H9 (cell line): ENCODE data around the gene TMEM164. TPM values are rescaled to one million over a fixed set of nuclear protein-coding genes. Genes with fewer than 3 reads are reported as not detected.

Experiments
- DNase-seq: peaks from one replicate; pipeline ENCODE4 v3.0.0-alpha.2; 2017
- H2AFZ ChIP-seq: one replicate; pipeline ENCODE4 v1.6.1; 2013; ENCODE audit warnings: mild to moderate bottlenecking, low read length, control low read depth, moderate library complexity
- H2AK5ac ChIP-seq: 2 replicates; pipeline ENCODE4 v1.6.1; 2013; ENCODE audit warnings: low read length, control low read depth, mixed read lengths; ENCODE audit not compliant: insufficient read length
- H2BK120ac ChIP-seq: one replicate; pipeline ENCODE4 v1.6.1; 2013; ENCODE audit warnings: low read depth, mild to moderate bottlenecking, low read length, control low read depth, inconsistent platforms; ENCODE audit not compliant: poor library complexity, severe bottlenecking
- H2BK12ac ChIP-seq: 2 replicates; pipeline ENCODE4 v1.6.1; 2013; ENCODE audit warnings: low read length, control low read depth, mixed read lengths, low read depth; ENCODE audit not compliant: insufficient read length
- H2BK15ac ChIP-seq: 2 replicates; pipeline ENCODE4 v1.6.1; 2013; ENCODE audit warnings: low read depth, low read length, control low read depth
- H2BK20ac ChIP-seq: one replicate; pipeline ENCODE4 v1.6.1; 2013; ENCODE audit warnings: low read depth, mild to moderate bottlenecking, low read length, control low read depth, inconsistent platforms; ENCODE audit not compliant: poor library complexity, severe bottlenecking
- H2BK5ac ChIP-seq: 2 replicates; pipeline ENCODE4 v1.6.1; 2013; ENCODE audit warnings: low read length, control low read depth, mixed read lengths; ENCODE audit not compliant: insufficient read length
- H3K14ac ChIP-seq: 2 replicates; pipeline ENCODE4 v1.6.1; 2013; ENCODE audit warnings: low read length, control low read depth; ENCODE audit not compliant: insufficient read depth
- H3K18ac ChIP-seq: 2 replicates; pipeline ENCODE4 v1.6.1; 2013; ENCODE audit warnings: low read depth, mild to moderate bottlenecking, mixed read lengths, low read length, control low read depth; ENCODE audit not compliant: insufficient read length
- H3K23ac ChIP-seq: 2 replicates; pipeline ENCODE4 v1.6.1; 2013; ENCODE audit warnings: low read length, control low read depth, mixed read lengths, low read depth; ENCODE audit not compliant: insufficient read length
- H3K23me2 ChIP-seq: 2 replicates; pipeline ENCODE4 v1.6.1; 2013; ENCODE audit warnings: low read depth, mild to moderate bottlenecking, mixed read lengths, low read length, control low read depth; ENCODE audit not compliant: insufficient read length, poor library complexity, severe bottlenecking
- H3K27ac ChIP-seq: 2 replicates; pipeline ENCODE4 v1.5.1; 2013; ENCODE audit warnings: low read length, control low read depth, mixed read lengths, low read depth; ENCODE audit not compliant: insufficient read length
- H3K27me3 ChIP-seq: 2 replicates; pipeline ENCODE4 v1.6.1; 2013; ENCODE audit warnings: low read length, control low read depth, inconsistent platforms; ENCODE audit not compliant: insufficient read depth
- H3K4ac ChIP-seq: 2 replicates; pipeline ENCODE4 v1.6.1; 2013; ENCODE audit warnings: low read depth, mild to moderate bottlenecking, control low read depth, inconsistent platforms, low read length, moderate library complexity
- H3K4me1 ChIP-seq: 2 replicates; pipeline ENCODE4 v1.6.1; 2013; ENCODE audit warnings: low read length, control low read depth, inconsistent platforms; ENCODE audit not compliant: insufficient read depth
- H3K4me2 ChIP-seq: 2 replicates; pipeline ENCODE4 v1.6.1; 2013; ENCODE audit warnings: low read length, control low read depth, mixed read lengths; ENCODE audit not compliant: insufficient read length, insufficient read depth
- H3K56ac ChIP-seq: 2 replicates; pipeline ENCODE4 v1.6.1; 2013; ENCODE audit warnings: low read depth, mild to moderate bottlenecking, mixed read lengths, low read length, control low read depth; ENCODE audit not compliant: insufficient read length
- H3K79me1 ChIP-seq: 2 replicates; pipeline ENCODE4 v1.6.1; 2013; ENCODE audit warnings: low read depth, mild to moderate bottlenecking, moderate library complexity, low read length, control low read depth, inconsistent platforms; ENCODE audit not compliant: insufficient read depth, poor library complexity, severe bottlenecking
- H3K79me2 ChIP-seq: 2 replicates; pipeline ENCODE4 v1.6.1; 2013; ENCODE audit warnings: low read length, control low read depth, inconsistent platforms; ENCODE audit not compliant: insufficient read depth
- H3K9ac ChIP-seq: 2 replicates; pipeline ENCODE4 v1.6.1; 2013; ENCODE audit warnings: low read length, control low read depth, mixed read lengths; ENCODE audit not compliant: insufficient read length; ENCODE audit errors: extremely low read depth
- H3K9me3 ChIP-seq: one replicate; pipeline ENCODE4 v1.6.1; 2013; ENCODE audit warnings: low read depth, low read length, inconsistent platforms; ENCODE audit not compliant: control insufficient read depth
- H3T11ph ChIP-seq: one replicate; pipeline ENCODE4 v1.6.1; 2013; ENCODE audit warnings: mild to moderate bottlenecking, low read length, control low read depth, inconsistent platforms
- H4K20me1 ChIP-seq: one replicate; pipeline ENCODE4 v1.6.1; 2013; ENCODE audit not compliant: control insufficient read depth, insufficient read length, insufficient read depth
- H4K5ac ChIP-seq: 2 replicates; pipeline ENCODE4 v1.6.1; 2013; ENCODE audit warnings: low read depth, mild to moderate bottlenecking, mixed read lengths, low read length, control low read depth; ENCODE audit not compliant: insufficient read length
- H4K8ac ChIP-seq: replicated peaks from 2 replicates; pipeline ENCODE4 v1.6.1; 2013; ENCODE audit warnings: low read length, control low read depth, mixed read lengths, low read depth; ENCODE audit not compliant: insufficient read length
- H4K91ac ChIP-seq: 2 replicates; pipeline ENCODE4 v1.6.1; 2013; ENCODE audit warnings: low read depth, mild to moderate bottlenecking, moderate library complexity, mixed read lengths, low read length, control low read depth; ENCODE audit not compliant: insufficient read length
- H3K27ac Mint-ChIP-seq, 3 experiments: 2 replicates in 2 of 3; 3 replicates in 1 of 3; pipeline ENCODE4 v1.8.0; 2020 to 2021; ENCODE audit warnings: mixed read lengths in 3 of 3, mild to moderate bottlenecking in 1 of 3, moderate library complexity in 1 of 3
- H3K27me3 Mint-ChIP-seq: 2 replicates; pipeline ENCODE4 v1.8.0; 2021; ENCODE audit warnings: low read depth, mild to moderate bottlenecking, moderate library complexity, mixed read lengths
- H3K36me3 Mint-ChIP-seq, 3 experiments: 2 replicates in 2 of 3; 3 replicates in 1 of 3; pipeline ENCODE4 v1.8.0; 2020 to 2021; ENCODE audit warnings: low read depth in 3 of 3, mixed read lengths in 3 of 3; ENCODE audit not compliant: insufficient read depth in 1 of 3
- H3K4me1 Mint-ChIP-seq, 2 experiments: 2 replicates each; pipeline ENCODE4 v1.8.0; 2020; ENCODE audit warnings: mixed read lengths in 2 of 2
- H3K4me3 Mint-ChIP-seq, 2 experiments: 2 replicates in 1 of 2; 3 replicates in 1 of 2; pipeline ENCODE4 v1.8.0; 2020 to 2021; ENCODE audit warnings: mild to moderate bottlenecking in 2 of 2, mixed read lengths in 2 of 2, moderate library complexity in 1 of 2
- H3K9me3 Mint-ChIP-seq, 2 experiments: 2 replicates in 1 of 2; 3 replicates in 1 of 2; pipeline ENCODE4 v1.8.0; 2020; ENCODE audit warnings: mild to moderate bottlenecking in 2 of 2, mixed read lengths in 2 of 2, moderate library complexity in 1 of 2
- WGBS: extraction: QIAGEN DNeasy Blood & Tissue Kit; methylation state at CpG from one replicate; pipeline ENCODE4 v1.1.7; 2013; ENCODE audit warnings: missing lambda C conversion rate, low lambda C conversion rate, mixed read lengths; ENCODE audit not compliant: insufficient read length; ENCODE audit errors: extremely low coverage; 5-methylcytosine and 5-hydroxymethylcytosine counted together
- total RNA-seq: library from RNA; stranded (reverse); gene quantifications from 2 replicates; pipeline ENCODE4 v1.2.1, GENCODE V29; 2021
- TF ChIP-seq, protein P1 (sequence below): fragments of 200-600 bp; sonication (generic); conservative IDR thresholded peaks from 3 replicates; pipeline ENCODE4 v1.8.0; 2021; ENCODE audit warnings: antibody characterized with exemption, mild to moderate bottlenecking

The TMEM164 gene
- total RNA-seq, 1 experiment from 2014 or later: 30.4 TPM

DNA sequence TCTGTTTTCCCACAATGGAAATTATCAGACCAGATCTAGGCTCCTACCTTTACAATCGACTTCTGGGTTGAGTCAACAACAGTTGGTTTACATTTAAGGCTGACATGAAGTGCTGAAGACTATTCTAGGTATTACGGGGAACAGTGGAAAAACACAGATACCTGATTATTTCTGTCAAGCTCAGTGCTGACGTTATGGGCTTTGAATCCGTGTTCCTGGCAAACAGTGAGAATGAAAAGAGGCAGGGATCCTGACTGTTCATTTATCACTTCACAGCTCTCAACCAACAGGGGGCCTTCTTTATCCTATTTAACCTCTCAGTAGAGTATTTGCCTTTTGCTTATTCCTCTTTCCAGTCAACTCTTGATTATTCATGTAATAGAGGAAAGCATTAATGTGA, 43.1 kb downstream of the TMEM164 start:
- H3K9me3 Mint-ChIP-seq: no peaks in the 10 kb centered on the region
- H4K91ac ChIP-seq: no peak overlapping the region
- no CpG with 5 or more reads among the region's 4 CpGs for WGBS
- TF ChIP-seq, protein P1, sequence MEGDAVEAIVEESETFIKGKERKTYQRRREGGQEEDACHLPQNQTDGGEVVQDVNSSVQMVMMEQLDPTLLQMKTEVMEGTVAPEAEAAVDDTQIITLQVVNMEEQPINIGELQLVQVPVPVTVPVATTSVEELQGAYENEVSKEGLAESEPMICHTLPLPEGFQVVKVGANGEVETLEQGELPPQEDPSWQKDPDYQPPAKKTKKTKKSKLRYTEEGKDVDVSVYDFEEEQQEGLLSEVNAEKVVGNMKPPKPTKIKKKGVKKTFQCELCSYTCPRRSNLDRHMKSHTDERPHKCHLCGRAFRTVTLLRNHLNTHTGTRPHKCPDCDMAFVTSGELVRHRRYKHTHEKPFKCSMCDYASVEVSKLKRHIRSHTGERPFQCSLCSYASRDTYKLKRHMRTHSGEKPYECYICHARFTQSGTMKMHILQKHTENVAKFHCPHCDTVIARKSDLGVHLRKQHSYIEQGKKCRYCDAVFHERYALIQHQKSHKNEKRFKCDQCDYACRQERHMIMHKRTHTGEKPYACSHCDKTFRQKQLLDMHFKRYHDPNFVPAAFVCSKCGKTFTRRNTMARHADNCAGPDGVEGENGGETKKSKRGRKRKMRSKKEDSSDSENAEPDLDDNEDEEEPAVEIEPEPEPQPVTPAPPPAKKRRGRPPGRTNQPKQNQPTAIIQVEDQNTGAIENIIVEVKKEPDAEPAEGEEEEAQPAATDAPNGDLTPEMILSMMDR: peak; percentile 25; the same call in 2 of the 3 replicates
- H3K4me1 Mint-ChIP-seq: peaks cover 51 to 56% of the 10 kb centered on the region in 2 experiments
- H3K4ac ChIP-seq: no peak overlapping the region
- no peak overlapping the region for H2BK20ac ChIP-seq
- no peak overlapping the region for H2BK5ac ChIP-seq
- no peak overlapping the region for H3K56ac ChIP-seq
- no peak overlapping the region for H3K27ac ChIP-seq
- no peak overlapping the region for H3K4me2 ChIP-seq
- H3K27ac Mint-ChIP-seq: peak overlapping the region in 2 of 3 experiments; percentile 13 to 21; a peak in 2 of 7 replicates
- no peak overlapping the region for H2AK5ac ChIP-seq
- no peaks in the 10 kb centered on the region for H3K79me2 ChIP-seq
- no peak overlapping the region for H4K8ac ChIP-seq
- no peak overlapping the region for H2BK12ac ChIP-seq
- no peak overlapping the region for H2BK15ac ChIP-seq
- no peaks in the 10 kb centered on the region for H3K36me3 Mint-ChIP-seq
- no peaks in the 10 kb centered on the region for H3K23me2 ChIP-seq
- no peak overlapping the region for H3K14ac ChIP-seq
- H3K23ac ChIP-seq: no peak overlapping the region
- no peaks in the 10 kb centered on the region for H3K27me3 ChIP-seq
- H4K5ac ChIP-seq: no peak overlapping the region
- H3K9ac ChIP-seq: no peak overlapping the region
- H3K18ac ChIP-seq: no peak overlapping the region
- no peaks in the 10 kb centered on the region; the same call in 1 of the 2 replicates for H3K4me1 ChIP-seq
- peaks cover 1% of the 10 kb centered on the region; the same call in 1 of the 2 replicates for H3K27me3 Mint-ChIP-seq
- H3K9me3 ChIP-seq: no peaks in the 10 kb centered on the region
- DNase-seq: no peak
- H2AFZ ChIP-seq: no peak overlapping the region
- peak overlapping the region in 1 of 2 experiments; percentile 30; a peak in 1 of 5 replicates for H3K4me3 Mint-ChIP-seq
- H4K20me1 ChIP-seq: no peaks in the 10 kb centered on the region
- no peak overlapping the region for H2BK120ac ChIP-seq
- no peaks in the 10 kb centered on the region for H3K79me1 ChIP-seq
- no peak overlapping the region for H3T11ph ChIP-seq
